ENCODE data around the gene TP53TG5.
A peak's percentile ranks its signal among the peaks of the same experiment; 100 is the strongest.

TP53TG5 gene

GRCh38 chr20:45405571-45406259 lies 27.6 kb upstream of the TP53TG5 start:
- DNase-seq, result peak; percentile 26

- DNase-seq, result no peak
Observed at GRCh38 chr20:45404438-45404837, 26.3 kb upstream of the TP53TG5 start.

GRCh38 chr20:45402946-45403345 lies 24.8 kb upstream of the TP53TG5 start:
- DNase-seq, result no peak

- DNase-seq, result no peak
Observed at GRCh38 chr20:45400346-45401031, 22.4 kb upstream of the TP53TG5 start.

- DNase-seq, result no peak
Observed at GRCh38 chr20:45399018-45399417, 20.9 kb upstream of the TP53TG5 start.

GRCh38 chr20:45395114-45395415 lies 16.9 kb upstream of the TP53TG5 start:
- no peak for DNase-seq

- no peak for DNase-seq
Observed at GRCh38 chr20:45394221-45395113, 16.3 kb upstream of the TP53TG5 start.

GRCh38 chr20:45392733-45393132 lies 14.6 kb upstream of the TP53TG5 start:
- no peak for DNase-seq

- no peak for DNase-seq
Observed at GRCh38 chr20:45391559-45391958, 13.4 kb upstream of the TP53TG5 start.

GRCh38 chr20:45390931-45391330 lies 12.8 kb upstream of the TP53TG5 start:
- DNase-seq, result no peak

- no peak for DNase-seq
Observed at GRCh38 chr20:45387274-45387673, 9.1 kb upstream of the TP53TG5 start.

GRCh38 chr20:45377269-45377668 lies 856 bp downstream of the TP53TG5 start:
- DNase-seq, result no peak

GRCh38 chr20:45374966-45375365 lies 3.2 kb downstream of the TP53TG5 start:
- DNase-seq, result no peak

- DNase-seq, result no peak
Observed at GRCh38 chr20:45374101-45374467, 4.0 kb downstream of the TP53TG5 start.

GRCh38 chr20:45373353-45374100 lies 4.6 kb downstream of the TP53TG5 start:
- DNase-seq, result peak; percentile 73

- DNase-seq, result no peak
Observed at GRCh38 chr20:45372646-45373352, 5.3 kb downstream of the TP53TG5 start.

GRCh38 chr20:45372241-45372640 lies 5.9 kb downstream of the TP53TG5 start:
- DNase-seq, result no peak

GRCh38 chr20:45370571-45371160 lies 7.5 kb downstream of the TP53TG5 start:
- DNase-seq, result no peak

GRCh38 chr20:45368221-45368980 lies 9.7 kb downstream of the TP53TG5 start:
- DNase-seq, result no peak

GRCh38 chr20:45367126-45367525 lies 11.0 kb downstream of the TP53TG5 start:
- no peak for DNase-seq

- no peak for DNase-seq
Observed at GRCh38 chr20:45366631-45367030, 11.5 kb downstream of the TP53TG5 start.
